22Rv1 (cell line): ENCODE data around the gene IQGAP2.

ENCODE experiments used
- ZFX ChIP-seq: fragments of 450-650 bp; IDR thresholded peaks from 2 replicates; pipeline ENCODE4 v1.6.1; 2017; ENCODE audit warnings: antibody characterized with exemption, borderline replicate concordance
- TF ChIP-seq, protein P1 (sequence below): fragments of 450-650 bp; IDR thresholded peaks from 2 replicates; pipeline ENCODE4 v1.5.1; 2017; ENCODE audit warnings: mild to moderate bottlenecking

DNA sequence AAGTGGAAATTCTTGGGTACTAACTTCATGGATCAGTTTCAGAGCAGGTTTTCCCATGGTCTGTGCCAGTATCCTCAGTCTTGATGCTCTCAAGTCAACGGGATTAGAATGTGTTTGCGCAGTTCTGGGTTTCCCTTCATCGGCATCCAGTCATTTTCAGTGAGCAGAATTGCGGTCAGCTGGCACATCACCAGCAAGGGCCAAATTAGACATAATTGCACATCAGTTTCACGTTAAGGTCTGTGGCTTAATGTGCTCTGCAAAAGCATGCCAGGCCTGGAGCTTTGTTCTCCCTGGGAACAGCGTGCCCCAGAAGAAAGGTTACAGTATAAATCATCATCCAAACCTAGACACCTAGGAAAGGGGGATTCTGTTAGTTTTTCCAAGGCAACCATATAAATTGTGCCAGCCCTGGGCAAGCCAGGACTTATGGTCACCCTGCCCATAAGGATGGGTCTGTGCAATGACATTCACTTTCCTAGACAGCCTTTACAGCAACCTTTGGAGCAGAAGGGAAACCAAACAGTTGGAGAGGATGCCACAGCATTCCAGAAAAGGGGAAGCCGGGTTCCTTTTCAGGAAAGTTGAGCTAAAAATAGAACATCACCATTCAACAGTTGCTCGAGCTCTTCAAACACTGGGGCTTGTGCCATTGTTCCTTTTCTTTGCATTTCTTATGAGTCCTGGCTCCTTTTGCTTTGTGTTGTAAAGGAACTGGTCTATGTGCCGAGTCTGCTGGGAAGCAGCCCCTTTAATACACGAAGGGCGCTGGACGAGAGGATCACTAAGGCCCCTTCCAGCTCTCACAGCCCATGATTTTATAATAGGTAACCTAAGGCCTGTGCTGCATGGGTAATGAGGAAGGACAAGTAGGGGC, 23.1 kb downstream of the IQGAP2 start:
- TF ChIP-seq, protein P1, sequence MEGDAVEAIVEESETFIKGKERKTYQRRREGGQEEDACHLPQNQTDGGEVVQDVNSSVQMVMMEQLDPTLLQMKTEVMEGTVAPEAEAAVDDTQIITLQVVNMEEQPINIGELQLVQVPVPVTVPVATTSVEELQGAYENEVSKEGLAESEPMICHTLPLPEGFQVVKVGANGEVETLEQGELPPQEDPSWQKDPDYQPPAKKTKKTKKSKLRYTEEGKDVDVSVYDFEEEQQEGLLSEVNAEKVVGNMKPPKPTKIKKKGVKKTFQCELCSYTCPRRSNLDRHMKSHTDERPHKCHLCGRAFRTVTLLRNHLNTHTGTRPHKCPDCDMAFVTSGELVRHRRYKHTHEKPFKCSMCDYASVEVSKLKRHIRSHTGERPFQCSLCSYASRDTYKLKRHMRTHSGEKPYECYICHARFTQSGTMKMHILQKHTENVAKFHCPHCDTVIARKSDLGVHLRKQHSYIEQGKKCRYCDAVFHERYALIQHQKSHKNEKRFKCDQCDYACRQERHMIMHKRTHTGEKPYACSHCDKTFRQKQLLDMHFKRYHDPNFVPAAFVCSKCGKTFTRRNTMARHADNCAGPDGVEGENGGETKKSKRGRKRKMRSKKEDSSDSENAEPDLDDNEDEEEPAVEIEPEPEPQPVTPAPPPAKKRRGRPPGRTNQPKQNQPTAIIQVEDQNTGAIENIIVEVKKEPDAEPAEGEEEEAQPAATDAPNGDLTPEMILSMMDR: no peak
- TF ChIP-seq ZFX: no peak
